OCI-LY7 (cell line): Measurements from ENCODE around the gene DUOXA2. TPM values are rescaled to one million over a fixed set of nuclear protein-coding genes. Genes with fewer than 3 reads are reported as not detected.

ENCODE experiments used
- BruUV-seq: library from RNA; stranded (reverse); fragments of 400-500 nt; replicated peaks from 2 replicates; lab custom pipeline; 2021; lab: Mats Ljungman, UMichigan
- CTCF ChIA-PET: fragments of 300-600 bp; sonication (Branson Sonifier 250); formaldehyde crosslinking; loops from one replicate; lab custom pipeline; 2022; ENCODE audit warnings: antibody characterized with exemption; ENCODE audit not compliant: unreplicated experiment; lab: Charles Lee
- POLR2A ChIA-PET: fragments of 300-600 bp; sonication (Branson Sonifier 250); formaldehyde crosslinking; loops from one replicate; lab custom pipeline; 2022; ENCODE audit warnings: antibody characterized with exemption; lab: Charles Lee
- DNase-seq: peaks from one replicate; pipeline ENCODE4 v3.0.0-alpha.2; 2015; ENCODE audit warnings: low spot score
- H2AFZ ChIP-seq: fragments of 200-600 bp; sonication (generic), shearing (Covaris generic); 2 replicates; pipeline ENCODE4 v1.6.1; 2014; ENCODE audit warnings: mild to moderate bottlenecking, antibody characterized with exemption, low read length, moderate library complexity
- H3K27ac ChIP-seq: fragments of 200-600 bp; sonication (generic); 2 replicates; pipeline ENCODE4 v1.5.1; 2014; ENCODE audit warnings: mixed run types, low read depth, mild to moderate bottlenecking, moderate library complexity, low read length, inconsistent platforms; ENCODE audit not compliant: poor library complexity, severe bottlenecking
- H3K36me3 ChIP-seq: fragments of 200-600 bp; sonication (generic); 2 replicates; pipeline ENCODE4 v1.6.1; 2014; ENCODE audit warnings: mild to moderate bottlenecking, antibody characterized with exemption, low read length, moderate library complexity, mixed read lengths; ENCODE audit not compliant: insufficient read depth
- H3K4me1 ChIP-seq: fragments of 200-600 bp; sonication (generic); 2 replicates; pipeline ENCODE4 v1.5.1; 2014; ENCODE audit warnings: mild to moderate bottlenecking, low read length; ENCODE audit not compliant: insufficient read depth, poor library complexity, severe bottlenecking
- H3K4me2 ChIP-seq: fragments of 200-600 bp; sonication (generic); 2 replicates; pipeline ENCODE4 v1.6.1; 2014; ENCODE audit warnings: mild to moderate bottlenecking, low read length
- H3K4me3 ChIP-seq: fragments of 200-600 bp; sonication (generic); 2 replicates; pipeline ENCODE4 v1.5.1; 2014; ENCODE audit warnings: mild to moderate bottlenecking, low read depth, low read length; ENCODE audit not compliant: poor library complexity, severe bottlenecking
- H3K79me2 ChIP-seq: fragments of 200-600 bp; sonication (generic); 2 replicates; pipeline ENCODE4 v1.6.1; 2016; ENCODE audit warnings: low read depth, mild to moderate bottlenecking, low read length, moderate library complexity, mixed read lengths; ENCODE audit not compliant: insufficient read depth
- H3K9me2 ChIP-seq: fragments of 200-600 bp; sonication (generic); 2 replicates; pipeline ENCODE4 v1.6.1; 2016; ENCODE audit warnings: mild to moderate bottlenecking, low read length, mixed read lengths; ENCODE audit not compliant: insufficient read depth
- H3K9me3 ChIP-seq: fragments of 200-600 bp; sonication (generic); 2 replicates; pipeline ENCODE4 v1.6.1; 2014; ENCODE audit warnings: mild to moderate bottlenecking, mixed run types, low read length, mixed read lengths
- H4K20me1 ChIP-seq: fragments of 200-600 bp; sonication (generic); 2 replicates; pipeline ENCODE4 v1.6.1; 2014; ENCODE audit warnings: mild to moderate bottlenecking, antibody characterized with exemption, low read length, moderate library complexity, mixed read lengths; ENCODE audit not compliant: insufficient read depth
- EZH2phosphoT487 ChIP-seq: fragments of 200-600 bp; sonication (generic); IDR thresholded peaks from 2 replicates; pipeline ENCODE4 v1.6.1; 2018; ENCODE audit warnings: low read depth, borderline replicate concordance, mild to moderate bottlenecking, mixed run types, antibody characterized with exemption, low read length, moderate library complexity, mixed read lengths
- intact Hi-C: fragments of 100-400 bp; cut with micrococcal nuclease; formaldehyde crosslinking; loops from one replicate; pipeline ENCODE4 v1.10.0; 2022; ENCODE audit not compliant: unreplicated experiment
- total RNA-seq, 2 experiments: library from RNA; depleted of rRNA in 1 of 2; stranded (reverse); fragments of >200 nt in 1 of 2; shearing (Covaris generic) in 1 of 2; gene quantifications; 2 replicates each; pipeline ENCODE4 v1.2.3, GENCODE V29; 2014 to 2022
- TF ChIP-seq, protein P1 (sequence below): fragments of 200-600 bp; sonication (generic); conservative IDR thresholded peaks from 2 replicates; pipeline ENCODE4 v1.5.1; 2014; ENCODE audit warnings: mild to moderate bottlenecking, antibody characterized with exemption, low read length, moderate library complexity, mixed read lengths

The DUOXA2 gene
- total RNA-seq, 2 experiments from 2014 or later = not detected

DNA sequence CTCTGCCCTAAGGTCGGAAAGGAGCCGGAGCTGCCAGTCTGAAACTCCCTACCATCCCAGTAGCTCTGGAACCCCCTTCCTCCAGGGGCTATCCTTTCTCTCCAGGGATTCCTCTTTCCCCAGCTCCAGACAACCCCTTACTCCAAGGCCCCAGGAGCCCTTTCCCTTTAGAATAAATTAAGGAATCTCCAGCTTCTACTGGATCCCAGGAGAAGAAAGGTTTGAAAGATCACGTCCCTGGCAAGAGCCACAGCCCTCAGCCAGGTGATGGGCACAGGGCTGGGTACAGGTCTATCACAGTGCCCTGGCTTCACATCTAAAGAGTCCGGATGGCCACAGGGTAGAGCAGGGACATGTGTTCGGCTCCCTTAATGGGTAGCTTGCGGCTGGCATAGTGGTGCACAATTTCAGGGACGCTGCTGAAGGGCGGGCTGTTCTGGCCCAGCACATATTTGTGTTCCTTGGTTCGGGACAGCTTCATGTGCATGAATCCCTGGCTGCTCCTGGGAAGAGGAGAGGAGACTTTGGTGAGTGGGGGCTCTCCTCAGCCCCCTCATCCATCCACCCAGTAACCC lies 53.6 kb downstream of the DUOXA2 start:
- ChIA-PET POLR2A (interaction anchor here (0.7 to 1.5 kb wide), 9 partner anchors 14 to 419 kb away, joined by 3 to 6 read pairs (median 3); partner anchors contain the start of gene BLOC1S6), CTCF (interaction anchor here (0.9 kb wide), 1 partner anchor 34 kb away, joined by 3 read pairs; no protein-coding TSS in a partner anchor)
- no peak for DNase-seq
- TF ChIP-seq EZH2phosphoT487 = no peak
- TF ChIP-seq, protein P1, sequence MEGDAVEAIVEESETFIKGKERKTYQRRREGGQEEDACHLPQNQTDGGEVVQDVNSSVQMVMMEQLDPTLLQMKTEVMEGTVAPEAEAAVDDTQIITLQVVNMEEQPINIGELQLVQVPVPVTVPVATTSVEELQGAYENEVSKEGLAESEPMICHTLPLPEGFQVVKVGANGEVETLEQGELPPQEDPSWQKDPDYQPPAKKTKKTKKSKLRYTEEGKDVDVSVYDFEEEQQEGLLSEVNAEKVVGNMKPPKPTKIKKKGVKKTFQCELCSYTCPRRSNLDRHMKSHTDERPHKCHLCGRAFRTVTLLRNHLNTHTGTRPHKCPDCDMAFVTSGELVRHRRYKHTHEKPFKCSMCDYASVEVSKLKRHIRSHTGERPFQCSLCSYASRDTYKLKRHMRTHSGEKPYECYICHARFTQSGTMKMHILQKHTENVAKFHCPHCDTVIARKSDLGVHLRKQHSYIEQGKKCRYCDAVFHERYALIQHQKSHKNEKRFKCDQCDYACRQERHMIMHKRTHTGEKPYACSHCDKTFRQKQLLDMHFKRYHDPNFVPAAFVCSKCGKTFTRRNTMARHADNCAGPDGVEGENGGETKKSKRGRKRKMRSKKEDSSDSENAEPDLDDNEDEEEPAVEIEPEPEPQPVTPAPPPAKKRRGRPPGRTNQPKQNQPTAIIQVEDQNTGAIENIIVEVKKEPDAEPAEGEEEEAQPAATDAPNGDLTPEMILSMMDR = 0 out of 2 replicates have a peak, but pooled peaks have one; percentile 32
- H3K9me2 ChIP-seq = no peaks in the 10 kb centered on the region
- BruUV-seq = no TSS peak
- H3K36me3 ChIP-seq = no peaks in the 10 kb centered on the region
- no peaks in the 10 kb centered on the region for H3K79me2 ChIP-seq
- peak overlapping the region; percentile 82 for H3K4me2 ChIP-seq
- peak overlapping the region; percentile 73 for H3K4me3 ChIP-seq
- H3K4me1 ChIP-seq = peaks cover 39% of the 10 kb centered on the region
- peak overlapping the region; percentile 80 for H3K27ac ChIP-seq
- H4K20me1 ChIP-seq = no peaks in the 10 kb centered on the region
- no peaks in the 10 kb centered on the region for H3K9me3 ChIP-seq
- intact Hi-C loops = loop anchor here (1.0 to 10.0 kb wide), 3 partner anchors 33 to 447 kb away; a partner anchor contains a TSS
- peak overlapping the region; percentile 87; the same call in 1 of the 2 replicates for H2AFZ ChIP-seq

Other genes starting within 250 kb of the DUOXA2 start
- gene TERB2, start 157.6 kb upstream of the DUOXA2 start, total RNA-seq (2014; rRNA removed; shearing (Covaris generic)) = not detected in 2 replicates
- not detected in 2 replicates for gene TERB2, start 157.6 kb upstream of the DUOXA2 start, total RNA-seq (2022)
- 10.4 and 11.4 TPM in 2 replicates for gene SORD, start 91.1 kb upstream of the DUOXA2 start, total RNA-seq (2014; rRNA removed; shearing (Covaris generic))
- 17.8 and 18.5 TPM in 2 replicates for gene SORD, start 91.1 kb upstream of the DUOXA2 start, total RNA-seq (2022)
- gene DUOX2, start 154 bp upstream of the DUOXA2 start, total RNA-seq (2014; rRNA removed; shearing (Covaris generic)) = 0.03 and 0.05 TPM in 2 replicates
- 0.06 TPM in 1 of 2 replicates, not detected in the other for gene DUOX2, start 154 bp upstream of the DUOXA2 start, total RNA-seq (2022)
- gene DUOXA1, start 15.6 kb downstream of the DUOXA2 start, total RNA-seq (2014; rRNA removed; shearing (Covaris generic)) = not detected in 2 replicates
- not detected in 2 replicates for gene DUOXA1, start 15.6 kb downstream of the DUOXA2 start, total RNA-seq (2022)
- not detected in 2 replicates for gene DUOX1, start 15.7 kb downstream of the DUOXA2 start, total RNA-seq (2014; rRNA removed; shearing (Covaris generic))
- gene DUOX1, start 15.7 kb downstream of the DUOXA2 start, total RNA-seq (2022) = not detected in 2 replicates
- 2.3 and 5.7 TPM in 2 replicates for gene SHF, start 73.6 kb downstream of the DUOXA2 start, total RNA-seq (2014; rRNA removed; shearing (Covaris generic))
- gene SHF, start 73.6 kb downstream of the DUOXA2 start, total RNA-seq (2022) = 2.5 and 3.2 TPM in 2 replicates
- gene SLC28A2, start 137.9 kb downstream of the DUOXA2 start, total RNA-seq (2014; rRNA removed; shearing (Covaris generic)) = not detected in 2 replicates
- gene SLC28A2, start 137.9 kb downstream of the DUOXA2 start, total RNA-seq (2022) = not detected in 2 replicates